ENCODE measurements around the gene CLCN6. TPM values are rescaled to one million over a fixed set of nuclear protein-coding genes. Genes with fewer than 3 reads are reported as not detected.

CLCN6 gene
- total RNA-seq, 1 experiment from 2014 or later: 13.7 TPM

GRCh38 chr1:11783556-11783955 is 22.4 kb upstream of the CLCN6 start:
- Histone ChIP-seq H3K9me3 (ENCODE audit: control insufficient read depth in 1 of 2, insufficient read depth in 1 of 2, low read depth in 1 of 2, low read length in 2 of 2) (no peaks in the 10 kb centered on the region), H3K36me3 (ENCODE audit: control insufficient read depth in 1 of 2, insufficient read depth in 2 of 2, low read length in 2 of 2) (no peaks in the 10 kb centered on the region), H4K20me1 (ENCODE audit: insufficient read depth) (no peaks in the 10 kb centered on the region), H3K27ac (ENCODE audit: low read depth, low read length) (no peak overlapping the region), H3K9me2 (ENCODE audit: insufficient read depth) (no peaks in the 10 kb centered on the region), H3K27me3 (ENCODE audit: insufficient read depth, low read length) (no peaks in the 10 kb centered on the region), H3K4me3 (replicated peaks in 1 of 2; ENCODE audit: low read depth in 1 of 2, low read length in 2 of 2) (no peak overlapping the region), H2AFZ (ENCODE audit: low read depth, low read length, poor library complexity, severe bottlenecking) (no peak overlapping the region), H3K4me2 (ENCODE audit: low read length) (no peak overlapping the region), H3K79me2 (ENCODE audit: insufficient read depth, low read length) (no peaks in the 10 kb centered on the region), H3K4me1 (ENCODE audit: control insufficient read depth in 1 of 2, insufficient read depth in 2 of 2, low read length in 2 of 2) (peaks cover 17 to 36% of the 10 kb centered on the region in 2 experiments), H3K9ac (ENCODE audit: low read length) (no peak overlapping the region)
- DNase-seq (ENCODE audit: low read depth, low spot score): no peak
- ChIA-PET CTCF (no interaction called here), RAD21 (ENCODE audit: low non-redundant PET in 1 of 2, low total read pairs in 2 of 2, uncharacterized antibody in 2 of 2, unreplicated experiment in 2 of 2) (no interaction called here), POLR2A (no interaction called here)
- TF ChIP-seq YY1 (IDR thresholded peaks at IDR 0.05; ENCODE audit: extremely low read depth, insufficient replicate concordance, low read depth, low read length): no peak
- no peak for TF ChIP-seq REST (IDR thresholded peaks at IDR 0.05; ENCODE audit: low read depth)
- TF ChIP-seq ZBTB33 (IDR thresholded peaks at IDR 0.05; ENCODE audit: extremely low read depth, insufficient replicate concordance, low read length): no peak
- TF ChIP-seq EZH2 (IDR thresholded peaks at IDR 0.05): no peak
- no peak for TF ChIP-seq JUND (IDR thresholded peaks at IDR 0.05)
- TF ChIP-seq EZH2phosphoT487 (IDR thresholded peaks at IDR 0.05; ENCODE audit: borderline replicate concordance): no peak
- TF ChIP-seq EGR1 (IDR thresholded peaks at IDR 0.05; ENCODE audit: low read depth): no peak
- TF ChIP-seq ZFX (IDR thresholded peaks at IDR 0.05): no peak
- no peak for TF ChIP-seq ZNF274 (IDR thresholded peaks at IDR 0.05; ENCODE audit: low read depth, low read length)
- no peak for TF ChIP-seq ELF1 (IDR thresholded peaks at IDR 0.05; ENCODE audit: borderline replicate concordance, low read depth)
- no peak for TF ChIP-seq POLR2AphosphoS5 (IDR thresholded peaks at IDR 0.05; ENCODE audit: low read depth, low read length)
- TF ChIP-seq SRF (IDR thresholded peaks at IDR 0.05; ENCODE audit: low read depth): no peak
- no peak for TF ChIP-seq SP1 (IDR thresholded peaks at IDR 0.05; ENCODE audit: low read depth)
- no peak for TF ChIP-seq TCF7L2 (IDR thresholded peaks at IDR 0.05; ENCODE audit: borderline replicate concordance, extremely low read depth, insufficient read depth, insufficient read length)
- TF ChIP-seq FOSL1 (IDR thresholded peaks at IDR 0.05; ENCODE audit: low read depth): no peak
- no TSS peak for BruUV-seq (replicated peaks)
- intact Hi-C loops (cut with micrococcal nuclease): no loop called here
- no peak for ATAC-seq

Data from HCT116 (cell line).